HepG2 (cell line): ENCODE data around the gene RAP2C.

ENCODE experiments used
- CTCF ChIP-seq: sonication (generic); formaldehyde crosslinking; IDR thresholded peaks from 2 replicates; pipeline ENCODE4 v1.5.0; 2020; ENCODE audit warnings: mild to moderate bottlenecking, missing genetic modification reagents, moderate library complexity
- EZH2 ChIP-seq: conservative IDR thresholded peaks from 2 replicates; pipeline ENCODE4 v1.6.1; 2012; ENCODE audit warnings: mild to moderate bottlenecking, low read depth, low read length, moderate library complexity
- POLR2A ChIP-seq, 2 experiments: IDR thresholded peaks; 2 replicates each; pipeline ENCODE4 v1.6.1; 2011; ENCODE audit warnings: low read depth in 2 of 2, low read length in 2 of 2, mild to moderate bottlenecking in 1 of 2, moderate library complexity in 1 of 2; ENCODE audit not compliant: insufficient read depth in 1 of 2
- POLR2AphosphoS5 ChIP-seq: IDR thresholded peaks from 2 replicates; pipeline ENCODE4 v1.6.1; 2012; ENCODE audit warnings: low read depth, low read length
- SUZ12 ChIP-seq: fragments of 150-350 bp; IDR thresholded peaks from 2 replicates; pipeline ENCODE4 v1.6.1; 2014; ENCODE audit warnings: low read depth, low read length

GRCh38 chrX:132217203-132218073 is 1.8 kb downstream of the RAP2C start:
- TF ChIP-seq CTCF = no peak
- TF ChIP-seq POLR2A (IDR thresholded peaks at IDR 0.05; ENCODE audit: insufficient read depth in 1 of 2, low read depth in 2 of 2, low read length in 2 of 2) = no peak; a peak in 1 of 4 replicates
- TF ChIP-seq EZH2 = no peak
- TF ChIP-seq POLR2AphosphoS5 = peak; percentile 48; the same call in 1 of the 2 replicates
- no peak for TF ChIP-seq SUZ12
